ENCODE results near the gene SLC22A14. TPM values are rescaled to one million over a fixed set of nuclear protein-coding genes. Genes with fewer than 3 reads are reported as not detected.

Gene SLC22A14
- total RNA-seq, 4 donors from 2014 or later: 5.0 TPM; not detected in 3

DNA sequence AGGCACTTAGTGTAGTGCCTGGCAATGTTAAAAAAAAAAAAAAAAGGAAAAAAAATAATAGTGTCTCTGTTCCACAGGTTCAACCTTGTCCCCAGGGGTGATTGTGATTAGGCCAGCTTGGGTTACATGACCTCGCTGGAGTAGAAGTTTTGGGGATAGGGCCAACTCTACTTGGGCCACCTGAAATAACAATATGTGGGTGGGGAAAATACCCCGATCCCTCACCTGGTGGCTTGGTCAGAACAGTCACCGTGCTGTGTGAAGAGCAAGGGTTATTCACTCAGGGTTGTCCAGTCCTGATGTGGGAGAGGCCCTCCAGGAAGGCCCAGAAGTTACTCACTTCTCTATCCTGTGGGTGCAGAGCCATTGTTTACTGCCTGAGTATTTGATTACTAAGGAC, 84.0 kb downstream of the SLC22A14 start:
- Histone ChIP-seq H3K27ac (no peak overlapping the region), H3K4me3 (no peak overlapping the region), H3K27me3 (no peaks in the 10 kb centered on the region), H3K9me3 (no peaks in the 10 kb centered on the region), H3K4me1 (no peaks in the 10 kb centered on the region), H3K36me3 (peaks cover 0 to 49% (median 0%) of the 10 kb centered on the region in 3 donors)
- no peak for DNase-seq
- TF ChIP-seq, protein P1, sequence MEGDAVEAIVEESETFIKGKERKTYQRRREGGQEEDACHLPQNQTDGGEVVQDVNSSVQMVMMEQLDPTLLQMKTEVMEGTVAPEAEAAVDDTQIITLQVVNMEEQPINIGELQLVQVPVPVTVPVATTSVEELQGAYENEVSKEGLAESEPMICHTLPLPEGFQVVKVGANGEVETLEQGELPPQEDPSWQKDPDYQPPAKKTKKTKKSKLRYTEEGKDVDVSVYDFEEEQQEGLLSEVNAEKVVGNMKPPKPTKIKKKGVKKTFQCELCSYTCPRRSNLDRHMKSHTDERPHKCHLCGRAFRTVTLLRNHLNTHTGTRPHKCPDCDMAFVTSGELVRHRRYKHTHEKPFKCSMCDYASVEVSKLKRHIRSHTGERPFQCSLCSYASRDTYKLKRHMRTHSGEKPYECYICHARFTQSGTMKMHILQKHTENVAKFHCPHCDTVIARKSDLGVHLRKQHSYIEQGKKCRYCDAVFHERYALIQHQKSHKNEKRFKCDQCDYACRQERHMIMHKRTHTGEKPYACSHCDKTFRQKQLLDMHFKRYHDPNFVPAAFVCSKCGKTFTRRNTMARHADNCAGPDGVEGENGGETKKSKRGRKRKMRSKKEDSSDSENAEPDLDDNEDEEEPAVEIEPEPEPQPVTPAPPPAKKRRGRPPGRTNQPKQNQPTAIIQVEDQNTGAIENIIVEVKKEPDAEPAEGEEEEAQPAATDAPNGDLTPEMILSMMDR (IDR thresholded peaks at IDR 0.05): no peak
- TF ChIP-seq POLR2A (IDR thresholded peaks at IDR 0.05): no peak

DNA sequence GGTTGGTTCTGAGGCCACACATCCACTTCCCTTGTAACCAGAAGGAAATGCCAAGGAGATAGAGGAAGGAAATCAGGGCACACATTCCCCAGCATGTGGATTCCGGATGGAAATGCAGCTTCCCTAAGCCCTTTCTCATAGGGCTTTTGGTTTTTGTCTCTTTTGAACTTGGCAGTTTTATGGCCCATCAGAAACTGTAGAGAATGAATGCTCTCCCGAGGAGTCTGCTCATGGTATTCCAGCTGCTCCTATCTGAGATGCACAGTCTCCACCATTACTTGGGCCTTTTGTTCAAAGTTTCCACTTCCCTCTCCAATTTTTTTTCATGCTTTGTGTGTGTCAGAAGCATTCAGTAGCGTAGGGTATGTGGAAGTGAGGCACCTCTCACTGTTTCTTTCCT, 85.7 kb downstream of the SLC22A14 start:
- Histone ChIP-seq H3K4me3 (no peak overlapping the region), H3K36me3 (peaks cover 0 to 55% (median 0%) of the 10 kb centered on the region in 3 donors), H3K9me3 (no peaks in the 10 kb centered on the region), H3K27ac (no peak overlapping the region), H3K4me1 (no peaks in the 10 kb centered on the region), H3K27me3 (no peaks in the 10 kb centered on the region)
- DNase-seq: no peak
- TF ChIP-seq, protein P1 (IDR thresholded peaks at IDR 0.05): no peak
- TF ChIP-seq POLR2A (IDR thresholded peaks at IDR 0.05): no peak

Small RNA genes within 50 kb of the gene (small RNA-seq; reads per million reads assigned to genes)
- 0 reads per million in 2 donors for gene RNU6-235P

Other genes starting within 250 kb of the SLC22A14 start
- gene DLEC1, start 243.1 kb upstream of the SLC22A14 start, total RNA-seq: 1 to 10 TPM in 1 of 4 donors, under 1 TPM in 3; 0.18 to 2.2 (median 0.75) TPM
- gene ACAA1, start 145.2 kb upstream of the SLC22A14 start, total RNA-seq: 100 to 1,000 TPM; 123 to 324 (median 186) TPM
- gene MYD88, start 143.6 kb upstream of the SLC22A14 start, total RNA-seq: 10 to 100 TPM; 41.8 to 82.7 (median 73.8) TPM
- gene OXSR1, start 116.8 kb upstream of the SLC22A14 start, total RNA-seq: 10 to 100 TPM; 17.3 to 49.7 (median 28.7) TPM
- gene SLC22A13, start 16.5 kb upstream of the SLC22A14 start, total RNA-seq: 1 to 10 TPM in 3 of 4 donors, not detected in 1; 1.4 to 5.0 (median 1.7) TPM
- gene XYLB, start 64.5 kb downstream of the SLC22A14 start, total RNA-seq: 10 to 100 TPM in 3 of 4 donors, 1 to 10 TPM in 1; 7.4 to 39.6 (median 18.2) TPM
- 10 to 100 TPM in 1 of 4 donors, 1 to 10 TPM in 3; 4.9 to 14.5 (median 7.6) TPM for gene ACVR2B, start 171.6 kb downstream of the SLC22A14 start, total RNA-seq
- 10 to 100 TPM; 11.4 to 44.6 (median 17.2) TPM for gene EXOG, start 214.0 kb downstream of the SLC22A14 start, total RNA-seq

Data from Peyer's patch (tissue), 4 donors.